Aorta (tissue), 5 donors: Measurements from ENCODE around the gene TAS2R14. TPM values are rescaled to one million over a fixed set of nuclear protein-coding genes. Genes with fewer than 3 reads are reported as not detected.

Experiments used
- ATAC-seq: fragments of 200-7000 bp; cut with Tn5 transposase; one replicate; pipeline ENCODE4 v1.9.1; 2022; ENCODE audit warnings: moderate library complexity; ENCODE audit not compliant: low FRiP score
- DNase-seq, 2 donors: peaks; one replicate each; pipeline ENCODE4 v3.0.0-alpha.2; 2020
- H3K27ac ChIP-seq, 2 donors: one replicate each; pipeline ENCODE4 v1.5.1; 2013; ENCODE audit warnings: low read length in 2 of 2, mild to moderate bottlenecking in 2 of 2, moderate library complexity in 2 of 2, control low read depth in 1 of 2, inconsistent platforms in 1 of 2, low read depth in 1 of 2
- H3K27me3 ChIP-seq, 2 donors: one replicate each; pipeline ENCODE4 v1.6.1; 2013; ENCODE audit warnings: control low read depth in 1 of 2, low read length in 1 of 2, mild to moderate bottlenecking in 1 of 2, moderate library complexity in 1 of 2; ENCODE audit not compliant: insufficient read depth in 2 of 2, control insufficient read depth in 1 of 2
- H3K36me3 ChIP-seq, 2 donors: one replicate each; pipeline ENCODE4 v1.6.1; 2013; ENCODE audit warnings: control low read depth in 1 of 2, low read length in 1 of 2, mild to moderate bottlenecking in 1 of 2; ENCODE audit not compliant: insufficient read depth in 2 of 2, control insufficient read depth in 1 of 2
- H3K4me1 ChIP-seq, 2 donors: one replicate each; pipeline ENCODE4 v1.6.1; 2013; ENCODE audit warnings: low read length in 2 of 2, control low read depth in 1 of 2, mild to moderate bottlenecking in 1 of 2, moderate library complexity in 1 of 2; ENCODE audit not compliant: insufficient read depth in 2 of 2, control insufficient read depth in 1 of 2
- H3K4me3 ChIP-seq, 2 donors: one replicate each; pipeline ENCODE4 v1.5.1; 2013; ENCODE audit warnings: low read length in 2 of 2, control low read depth in 1 of 2, mild to moderate bottlenecking in 1 of 2
- H3K9me3 ChIP-seq: one replicate; pipeline ENCODE4 v1.6.1; 2013; ENCODE audit warnings: mild to moderate bottlenecking, low read length; ENCODE audit not compliant: control insufficient read depth
- whole genome bisulfite sequencing, 2 donors: extraction: QIAGEN DNeasy Blood & Tissue Kit; methylation state at CpG; one replicate each; pipeline ENCODE4 v1.1.7; 2013; 5-methylcytosine and 5-hydroxymethylcytosine counted together
- intact Hi-C, 2 donors: fragments of 100-400 bp; cut with DNase I; formaldehyde crosslinking; loops; one replicate each; pipeline versions ENCODE4 v1.14.2 to v1.15.0; 2022
- polyA plus RNA-seq, 2 donors: library from polyadenylated mRNA; stranded (reverse); fragments of 200-250 nt; gene quantifications; one replicate each; pipeline ENCODE4 v1.2.3, GENCODE V29; 2013
- total RNA-seq, 2 donors: library from RNA; stranded (reverse); fragmentation: NEBNext Ultra II Directional; extraction: Animal tissue kit (Norgen Biotek cat#: 25700); gene quantifications; one replicate each; pipeline ENCODE4 v1.2.1, GENCODE V29; 2021
- donor health status: healthy with polysubstance abuse.
- donor health status: Bipolar disorder and iron deficiency.
- donor health status: DM: no; HTN: no; CAD: no.
- donor health status: DM: no; HTN: no; CAD: no.
- donor health status: DM: yes; HTN: yes; CAD: no.

The TAS2R14 gene
- total and polyA plus RNA-seq, 4 donors, result 2.0 to 6.4 (median 5.2) TPM; not detected in 1

DNA sequence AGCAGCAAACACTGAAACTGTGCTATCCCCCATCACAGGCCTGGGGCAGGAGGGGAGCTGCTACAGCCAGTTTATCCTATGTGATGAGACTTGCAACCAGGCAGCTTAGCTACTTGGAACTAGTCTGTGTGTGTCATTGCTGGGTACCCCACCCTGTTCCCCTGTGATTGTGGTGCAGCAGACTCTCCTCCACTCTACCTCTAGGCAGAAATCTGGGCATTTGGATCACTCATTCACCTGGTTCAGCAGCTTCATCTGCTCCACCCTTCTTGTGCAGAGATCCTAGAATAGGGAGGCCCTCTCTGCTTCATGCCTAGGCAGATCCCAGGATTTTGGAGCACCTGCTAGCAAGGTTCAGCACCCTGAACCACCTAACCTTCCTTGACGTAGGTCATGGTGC is 38.5 kb downstream of the TAS2R14 start:
- no peaks in the 10 kb centered on the region for H3K4me1 ChIP-seq
- DNase-seq, result no peak
- H3K27ac ChIP-seq, result no peak overlapping the region
- H3K9me3 ChIP-seq, result no peaks in the 10 kb centered on the region
- no peak overlapping the region for H3K4me3 ChIP-seq
- 91 to 95% methylated on average over 1 of the region's 1 CpG for WGBS, 2 donors
- intact Hi-C loops, result no loop called here
- H3K36me3 ChIP-seq, result no peaks in the 10 kb centered on the region
- H3K27me3 ChIP-seq, result no peaks in the 10 kb centered on the region
- ATAC-seq, result no peak

DNA sequence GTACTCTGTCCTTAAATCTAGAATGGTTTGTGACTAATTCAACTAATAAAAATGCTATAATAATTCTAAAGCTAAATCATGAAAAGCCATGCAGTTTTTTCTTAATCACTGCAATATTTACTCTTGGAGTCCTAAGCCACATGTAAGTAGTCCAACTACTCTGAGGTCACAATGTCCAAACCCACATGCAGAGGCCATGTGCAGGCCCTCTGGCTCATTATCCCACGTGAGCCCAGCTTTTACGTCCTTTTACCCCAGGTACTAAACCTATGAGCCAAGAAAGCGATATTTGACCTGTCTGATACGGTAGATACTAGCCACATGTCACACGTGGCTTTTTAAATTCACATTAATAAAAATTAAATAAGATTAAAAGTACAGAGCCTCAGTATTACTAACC is 42.2 kb downstream of the TAS2R14 start:
- Histone ChIP-seq H3K36me3 (no peaks in the 10 kb centered on the region), H3K9me3 (no peaks in the 10 kb centered on the region), H3K4me1 (no peaks in the 10 kb centered on the region), H3K27me3 (no peaks in the 10 kb centered on the region), H3K4me3 (no peak overlapping the region), H3K27ac (no peak overlapping the region)
- DNase-seq (no peak), ATAC-seq (no peak)
- 96 to 97% methylated on average over 5 of the region's 5 CpGs for WGBS, 2 donors
- intact Hi-C loops, result no loop called here

- no peaks in the 10 kb centered on the region for H3K9me3 ChIP-seq
- H3K4me1 ChIP-seq, result no peaks in the 10 kb centered on the region
- ATAC-seq, result no peak
- no peak overlapping the region for H3K27ac ChIP-seq
- 90 to 100% methylated on average over 2 of the region's 2 CpGs for WGBS, 2 donors
- H3K4me3 ChIP-seq, result no peak overlapping the region
- H3K36me3 ChIP-seq, result no peaks in the 10 kb centered on the region
- intact Hi-C loops, result no loop called here
- no peak for DNase-seq
- no peaks in the 10 kb centered on the region for H3K27me3 ChIP-seq
Observed at GRCh38 chr12:10891937-10892336, 47.1 kb downstream of the TAS2R14 start.

DNA sequence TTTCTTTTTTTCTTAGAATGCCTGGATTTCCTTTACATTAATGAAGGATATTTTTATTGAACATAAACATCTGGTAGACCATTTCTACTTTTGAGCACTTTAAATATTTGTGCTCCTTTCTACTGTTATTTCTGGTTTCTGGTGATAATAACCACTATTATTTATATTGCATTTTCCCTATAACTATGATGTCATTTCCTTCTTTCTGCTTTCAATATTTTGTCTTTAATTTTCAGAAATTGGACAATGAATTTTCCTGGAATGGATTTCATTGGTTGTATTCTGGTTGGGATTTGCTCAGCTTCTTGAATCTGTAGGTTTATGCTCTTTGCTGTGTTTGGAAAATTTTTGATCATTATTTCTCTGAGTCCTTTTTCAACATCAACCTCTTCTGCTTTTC is 49.8 kb downstream of the TAS2R14 start:
- no peak for ATAC-seq
- Histone ChIP-seq H3K4me3 (no peak overlapping the region), H3K4me1 (no peaks in the 10 kb centered on the region), H3K27me3 (no peaks in the 10 kb centered on the region), H3K9me3 (no peaks in the 10 kb centered on the region), H3K27ac (no peak overlapping the region), H3K36me3 (no peaks in the 10 kb centered on the region)
- intact Hi-C loops, result no loop called here
- DNase-seq, result no peak

Other genes starting within 250 kb of the TAS2R14 start
- gene YBX3, start 215.9 kb downstream of the TAS2R14 start, total RNA-seq, result 100 to 1,000 TPM; 368 to 602 TPM
- 100 to 1,000 TPM; 277 to 353 TPM for gene YBX3, start 215.9 kb downstream of the TAS2R14 start, polyA plus RNA-seq
- gene TAS2R7, start 136.6 kb downstream of the TAS2R14 start, total RNA-seq, result not detected
- gene TAS2R7, start 136.6 kb downstream of the TAS2R14 start, polyA plus RNA-seq, result not detected
- gene TAS2R8, start 132.0 kb downstream of the TAS2R14 start, total RNA-seq, result not detected
- not detected for gene TAS2R8, start 132.0 kb downstream of the TAS2R14 start, polyA plus RNA-seq
- gene TAS2R9, start 129.1 kb downstream of the TAS2R14 start, total RNA-seq, result not detected
- not detected for gene TAS2R9, start 129.1 kb downstream of the TAS2R14 start, polyA plus RNA-seq
- 1 to 10 TPM; 1.4 to 1.8 TPM for gene TAS2R10, start 112.9 kb downstream of the TAS2R14 start, total RNA-seq
- not detected for gene TAS2R10, start 112.9 kb downstream of the TAS2R14 start, polyA plus RNA-seq
- gene PRR4, start 89.8 kb downstream of the TAS2R14 start, total RNA-seq, result 1 to 10 TPM; 2.6 to 4.8 TPM
- 1 to 10 TPM in 1 of 2 donors, under 1 TPM in 1; 0.74 to 3.3 TPM for gene PRR4, start 89.8 kb downstream of the TAS2R14 start, polyA plus RNA-seq
- 10 to 100 TPM; 18.4 to 33.0 TPM for gene PRH1, start 55.0 kb downstream of the TAS2R14 start, total RNA-seq
- under 1 TPM in 1 of 2 donors, not detected in 1; 0.67 TPM for gene PRH1, start 55.0 kb downstream of the TAS2R14 start, polyA plus RNA-seq
- 1 to 10 TPM; 3.2 to 5.6 TPM for gene TAS2R13, start 29.7 kb downstream of the TAS2R14 start, total RNA-seq
- gene TAS2R13, start 29.7 kb downstream of the TAS2R14 start, polyA plus RNA-seq, result not detected
- gene PRH2, start 10.0 kb downstream of the TAS2R14 start, total RNA-seq, result not detected
- 1 to 10 TPM in 1 of 2 donors, not detected in 1; 4.0 TPM for gene PRH2, start 10.0 kb downstream of the TAS2R14 start, polyA plus RNA-seq
- 1 to 10 TPM; 3.3 to 5.7 TPM for gene TAS2R50, start 47.6 kb upstream of the TAS2R14 start, total RNA-seq
- not detected for gene TAS2R50, start 47.6 kb upstream of the TAS2R14 start, polyA plus RNA-seq
- gene TAS2R20, start 59.0 kb upstream of the TAS2R14 start, total RNA-seq, result 1 to 10 TPM; 4.3 to 4.8 TPM
- under 1 TPM in 1 of 2 donors, not detected in 1; 0.49 TPM for gene TAS2R20, start 59.0 kb upstream of the TAS2R14 start, polyA plus RNA-seq
- gene TAS2R19, start 83.4 kb upstream of the TAS2R14 start, total RNA-seq, result 1 to 10 TPM; 5.9 to 9.1 TPM
- under 1 TPM in 1 of 2 donors, not detected in 1; 0.72 TPM for gene TAS2R19, start 83.4 kb upstream of the TAS2R14 start, polyA plus RNA-seq
- 1 to 10 TPM; 5.3 to 9.1 TPM for gene TAS2R31, start 92.1 kb upstream of the TAS2R14 start, total RNA-seq
- gene TAS2R31, start 92.1 kb upstream of the TAS2R14 start, polyA plus RNA-seq, result under 1 TPM in 1 of 2 donors, not detected in 1; 0.82 TPM
- 1 to 10 TPM; 3.3 to 3.9 TPM for gene TAS2R46, start 123.0 kb upstream of the TAS2R14 start, total RNA-seq
- not detected for gene TAS2R46, start 123.0 kb upstream of the TAS2R14 start, polyA plus RNA-seq
- 1 to 10 TPM in 1 of 2 donors, under 1 TPM in 1; 0.36 to 2.2 TPM for gene TAS2R43, start 153.1 kb upstream of the TAS2R14 start, total RNA-seq
- not detected for gene TAS2R43, start 153.1 kb upstream of the TAS2R14 start, polyA plus RNA-seq
- gene TAS2R30, start 195.4 kb upstream of the TAS2R14 start, total RNA-seq, result 1 to 10 TPM; 6.9 to 8.6 TPM
- gene TAS2R30, start 195.4 kb upstream of the TAS2R14 start, polyA plus RNA-seq, result under 1 TPM in 1 of 2 donors, not detected in 1; 0.08 TPM
- gene SMIM10L1, start 231.9 kb upstream of the TAS2R14 start, total RNA-seq, result 10 to 100 TPM in 1 of 2 donors, 1 to 10 TPM in 1; 9.9 to 12.5 TPM
- 10 to 100 TPM; 10.9 to 18.5 TPM for gene SMIM10L1, start 231.9 kb upstream of the TAS2R14 start, polyA plus RNA-seq
- gene TAS2R42, start 247.7 kb upstream of the TAS2R14 start, total RNA-seq, result not detected
- gene TAS2R42, start 247.7 kb upstream of the TAS2R14 start, polyA plus RNA-seq, result not detected